CD14-positive monocyte (primary cell): ENCODE data around the gene TKTL1. TPM values are rescaled to one million over a fixed set of nuclear protein-coding genes. Genes with fewer than 3 reads are reported as not detected.

Source experiments
- DNase-seq, 3 donors: peaks; one replicate each; pipeline ENCODE4 v3.0.0-alpha.2; 2011 to 2022
- H2AFZ ChIP-seq: 2 replicates; pipeline ENCODE4 v1.6.0; 2012; ENCODE audit warnings: mild to moderate bottlenecking, low read depth, low read length, inconsistent platforms; ENCODE audit not compliant: insufficient read depth, poor library complexity, severe bottlenecking
- H3K27ac ChIP-seq, 2 donors: 1 replicate in 1 of 2; 2 replicates in 1 of 2; pipeline ENCODE4 v1.5.1; 2012 to 2013; ENCODE audit warnings: low read length in 2 of 2, control low read depth in 1 of 2, inconsistent platforms in 1 of 2, low read depth in 1 of 2, mild to moderate bottlenecking in 1 of 2
- H3K27me3 ChIP-seq, 2 donors: one replicate each; pipeline versions ENCODE4 v1.6.0 to v1.6.1; 2011 to 2013; ENCODE audit warnings: low read length in 2 of 2; ENCODE audit not compliant: control insufficient read depth in 2 of 2, insufficient read depth in 2 of 2
- H3K36me3 ChIP-seq, 2 donors: replicated peaks in 1 of 2; 1 replicate in 1 of 2; 2 replicates in 1 of 2; pipeline versions ENCODE4 v1.5.1 to v1.6.1; 2012 to 2013; ENCODE audit warnings: low read length in 2 of 2, control low read depth in 1 of 2, inconsistent platforms in 1 of 2, mild to moderate bottlenecking in 1 of 2; ENCODE audit not compliant: insufficient read depth in 2 of 2, control insufficient read depth in 1 of 2
- H3K4me1 ChIP-seq, 2 donors: 1 replicate in 1 of 2; 2 replicates in 1 of 2; pipeline versions ENCODE4 v1.5.1 to v1.6.1; 2012 to 2013; ENCODE audit warnings: low read length in 2 of 2, control low read depth in 1 of 2, inconsistent platforms in 1 of 2, mild to moderate bottlenecking in 1 of 2, moderate library complexity in 1 of 2; ENCODE audit not compliant: insufficient read depth in 2 of 2, control insufficient read depth in 1 of 2
- H3K4me2 ChIP-seq: replicated peaks from 2 replicates; pipeline ENCODE3; 2012; ENCODE audit warnings: low read length, moderate library complexity, mild to moderate bottlenecking; ENCODE audit not compliant: poor library complexity, severe bottlenecking; ENCODE audit errors: extremely low read depth
- H3K4me3 ChIP-seq, 3 experiments: fragments of 200-600 bp in 1 of 3; sonication (generic) in 1 of 3; replicated peaks in 1 of 3; 1 replicate in 2 of 3; 2 replicates in 1 of 3; pipeline ENCODE4 v1.5.1; 2011 to 2013; ENCODE audit warnings: low read length in 3 of 3, mild to moderate bottlenecking in 3 of 3, control low read depth in 2 of 3, low read depth in 2 of 3, inconsistent platforms in 1 of 3, moderate library complexity in 1 of 3
- H3K79me2 ChIP-seq: 2 replicates; pipeline ENCODE4 v1.6.0; 2012; ENCODE audit warnings: mild to moderate bottlenecking, control low read depth, inconsistent platforms, low read length, moderate library complexity; ENCODE audit not compliant: insufficient read depth
- H3K9ac ChIP-seq: 2 replicates; pipeline ENCODE4 v1.6.0; 2017; ENCODE audit warnings: low read length, mild to moderate bottlenecking; ENCODE audit not compliant: insufficient read depth, poor library complexity, severe bottlenecking
- H3K9me3 ChIP-seq, 2 donors: replicated peaks in 1 of 2; 1 replicate in 1 of 2; 2 replicates in 1 of 2; pipeline versions ENCODE4 v1.5.1 to v1.6.1; 2012 to 2013; ENCODE audit warnings: low read length in 2 of 2, control low read depth in 1 of 2; ENCODE audit not compliant: control insufficient read depth in 1 of 2, insufficient read depth in 1 of 2
- H4K20me1 ChIP-seq: 2 replicates; pipeline ENCODE4 v1.6.0; 2012; ENCODE audit warnings: mild to moderate bottlenecking, low read length, control low read depth, moderate library complexity; ENCODE audit not compliant: insufficient read depth
- H3K27ac Mint-ChIP-seq, 7 donors: one replicate each; pipeline ENCODE4 v1.8.0; 2020; ENCODE audit warnings: mild to moderate bottlenecking in 7 of 7, mixed read lengths in 7 of 7, moderate library complexity in 6 of 7, inconsistent platforms in 2 of 7
- H3K27me3 Mint-ChIP-seq, 3 donors: one replicate each; pipeline ENCODE4 v1.8.0; 2021 to 2022; ENCODE audit warnings: low read depth in 3 of 3, mild to moderate bottlenecking in 3 of 3, mixed read lengths in 3 of 3, moderate library complexity in 3 of 3, inconsistent platforms in 1 of 3
- H3K36me3 Mint-ChIP-seq, 2 donors: one replicate each; pipeline ENCODE4 v1.8.0; 2020; ENCODE audit warnings: mixed read lengths in 2 of 2, inconsistent platforms in 1 of 2, mild to moderate bottlenecking in 1 of 2
- H3K4me1 Mint-ChIP-seq: one replicate; pipeline ENCODE4 v1.8.0; 2020; ENCODE audit warnings: mild to moderate bottlenecking, mixed read lengths
- H3K4me3 Mint-ChIP-seq, 2 donors: one replicate each; pipeline ENCODE4 v1.8.0; 2020; ENCODE audit warnings: mild to moderate bottlenecking in 2 of 2, mixed read lengths in 2 of 2, moderate library complexity in 1 of 2
- H3K9me3 Mint-ChIP-seq, 7 donors: one replicate each; pipeline ENCODE4 v1.8.0; 2020 to 2022; ENCODE audit warnings: mixed read lengths in 7 of 7, mild to moderate bottlenecking in 6 of 7, moderate library complexity in 6 of 7, inconsistent platforms in 2 of 7
- WGBS: methylation state at CpG from one replicate; pipeline ENCODE4 v1.1.5; 2013; ENCODE audit warnings: missing lambda C conversion rate; ENCODE audit not compliant: insufficient coverage; 5-methylcytosine and 5-hydroxymethylcytosine counted together
- intact Hi-C, 2 donors: fragments of 100-400 bp; cut with micrococcal nuclease; formaldehyde crosslinking; loops; one replicate each; pipeline versions ENCODE4 v1.15.0 to v1.15.1; 2023
- polyA plus RNA-seq, 3 donors: library from polyadenylated mRNA; depleted of rRNA in 1 of 3; unstranded in 2 of 3; stranded (reverse) in 1 of 3; fragments of 300-500 nt in 2 of 3; fragments of >200 nt in 1 of 3; fragmentation: Illumina TruSeq in 2 of 3; gene quantifications; 1 replicate in 2 of 3; 2 replicates in 1 of 3; pipeline ENCODE4 v1.2.3, GENCODE V29; 2012 to 2021
- TF ChIP-seq, protein P1 (sequence below): fragments of 200-600 bp; IDR thresholded peaks from one replicate; pipeline ENCODE4 v1.8.0; 2022; ENCODE audit warnings: antibody characterized with exemption, mild to moderate bottlenecking

Gene TKTL1
- polyA plus RNA-seq, 3 donors: 0.20 to 1.3 (median 0.60) TPM

GRCh38 chrX:154322890-154323289 lies 27.3 kb downstream of the TKTL1 start:
- Histone ChIP-seq H3K9ac (no peak overlapping the region), H3K4me2 (no peak overlapping the region), H3K4me3 (no peak overlapping the region), H3K79me2 (no peaks in the 10 kb centered on the region), H3K27ac (no peak overlapping the region), H4K20me1 (no peaks in the 10 kb centered on the region), H3K4me1 (peaks cover 10 to 14% of the 10 kb centered on the region in 2 donors), H3K36me3 (no peaks in the 10 kb centered on the region), H2AFZ (no peak overlapping the region), H3K27me3 (peaks cover 0 to 3% of the 10 kb centered on the region in 2 donors), H3K9me3 (no peaks in the 10 kb centered on the region)
- Mint-ChIP-seq H3K27me3 (peaks cover 4 to 33% (median 6%) of the 10 kb centered on the region in 3 donors), H3K4me1 (peaks cover 17% of the 10 kb centered on the region), H3K9me3 (no peaks in the 10 kb centered on the region), H3K27ac (no peak overlapping the region), H3K4me3 (no peak overlapping the region), H3K36me3 (no peaks in the 10 kb centered on the region)
- WGBS: 95% methylated on average over 3 of the region's 10 CpGs
- no peak for DNase-seq
- TF ChIP-seq, protein P1, sequence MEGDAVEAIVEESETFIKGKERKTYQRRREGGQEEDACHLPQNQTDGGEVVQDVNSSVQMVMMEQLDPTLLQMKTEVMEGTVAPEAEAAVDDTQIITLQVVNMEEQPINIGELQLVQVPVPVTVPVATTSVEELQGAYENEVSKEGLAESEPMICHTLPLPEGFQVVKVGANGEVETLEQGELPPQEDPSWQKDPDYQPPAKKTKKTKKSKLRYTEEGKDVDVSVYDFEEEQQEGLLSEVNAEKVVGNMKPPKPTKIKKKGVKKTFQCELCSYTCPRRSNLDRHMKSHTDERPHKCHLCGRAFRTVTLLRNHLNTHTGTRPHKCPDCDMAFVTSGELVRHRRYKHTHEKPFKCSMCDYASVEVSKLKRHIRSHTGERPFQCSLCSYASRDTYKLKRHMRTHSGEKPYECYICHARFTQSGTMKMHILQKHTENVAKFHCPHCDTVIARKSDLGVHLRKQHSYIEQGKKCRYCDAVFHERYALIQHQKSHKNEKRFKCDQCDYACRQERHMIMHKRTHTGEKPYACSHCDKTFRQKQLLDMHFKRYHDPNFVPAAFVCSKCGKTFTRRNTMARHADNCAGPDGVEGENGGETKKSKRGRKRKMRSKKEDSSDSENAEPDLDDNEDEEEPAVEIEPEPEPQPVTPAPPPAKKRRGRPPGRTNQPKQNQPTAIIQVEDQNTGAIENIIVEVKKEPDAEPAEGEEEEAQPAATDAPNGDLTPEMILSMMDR: no peak
- intact Hi-C loops: no loop called here

DNA sequence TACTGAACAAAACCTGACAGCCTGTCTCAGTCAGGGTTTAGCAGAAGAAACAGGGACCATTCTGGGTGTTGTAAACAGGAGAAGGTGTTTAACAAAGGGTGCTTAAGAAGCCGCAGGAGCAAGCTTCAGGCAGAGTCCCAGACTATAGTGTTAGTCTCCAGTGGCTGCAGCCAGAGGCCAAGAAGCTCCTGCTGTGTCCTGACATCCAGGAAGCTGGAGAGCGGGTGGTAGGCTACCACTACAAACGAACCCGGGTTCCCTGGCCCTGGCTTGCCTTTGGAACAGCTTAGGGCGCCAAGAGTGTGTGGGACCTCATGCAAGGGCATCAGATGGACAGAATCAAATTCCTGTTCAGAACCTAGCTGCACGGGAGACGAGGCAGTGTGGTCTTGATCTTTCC lies 27.9 kb downstream of the TKTL1 start:
- H3K9me3 ChIP-seq: no peaks in the 10 kb centered on the region
- H3K9ac ChIP-seq: no peak overlapping the region
- peaks cover 10 to 14% of the 10 kb centered on the region in 2 donors for H3K4me1 ChIP-seq
- H2AFZ ChIP-seq: no peak overlapping the region
- H3K27me3 Mint-ChIP-seq: peaks cover 4 to 31% (median 6%) of the 10 kb centered on the region in 3 donors
- no peak for DNase-seq
- no peaks in the 10 kb centered on the region for H3K36me3 ChIP-seq
- no peak overlapping the region for H3K4me3 ChIP-seq
- no peaks in the 10 kb centered on the region for H3K79me2 ChIP-seq
- TF ChIP-seq, protein P1: no peak
- no peak overlapping the region for H3K27ac Mint-ChIP-seq
- H3K36me3 Mint-ChIP-seq: no peaks in the 10 kb centered on the region
- no peak overlapping the region for H3K4me2 ChIP-seq
- 67% methylated on average over 3 of the region's 7 CpGs for WGBS
- peaks cover 0 to 3% of the 10 kb centered on the region in 2 donors for H3K27me3 ChIP-seq
- peaks cover 19% of the 10 kb centered on the region for H3K4me1 Mint-ChIP-seq
- intact Hi-C loops: no loop called here
- no peaks in the 10 kb centered on the region for H4K20me1 ChIP-seq
- H3K9me3 Mint-ChIP-seq: no peaks in the 10 kb centered on the region
- no peak overlapping the region for H3K27ac ChIP-seq
- H3K4me3 Mint-ChIP-seq: no peak overlapping the region
